ENCODE data around the gene KRTAP21-3. TPM values are rescaled to one million over a fixed set of nuclear protein-coding genes. Genes with fewer than 3 reads are reported as not detected.

Gene KRTAP21-3
- total and polyA plus RNA-seq, 2 experiments from 2014 or later = not detected

DNA sequence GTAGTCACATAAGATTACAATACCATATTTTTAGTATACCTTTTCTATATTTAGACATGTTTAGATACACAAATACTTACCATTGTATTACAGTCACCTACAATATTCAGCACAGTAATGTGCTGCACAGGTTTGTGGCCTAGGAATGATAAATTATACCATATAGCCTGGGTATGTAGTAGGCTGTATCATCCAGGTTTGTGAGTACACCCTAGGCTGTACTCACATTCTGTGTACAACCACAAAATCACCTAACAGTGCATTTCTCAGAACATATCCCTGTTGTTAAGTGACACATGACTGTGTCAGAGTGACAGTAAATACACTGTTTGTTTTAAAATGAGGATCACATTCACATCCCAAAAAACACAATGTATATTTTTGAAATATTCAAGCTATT lies 11.2 kb downstream of the KRTAP21-3 start (continued):
- TF ChIP-seq, protein P1, sequence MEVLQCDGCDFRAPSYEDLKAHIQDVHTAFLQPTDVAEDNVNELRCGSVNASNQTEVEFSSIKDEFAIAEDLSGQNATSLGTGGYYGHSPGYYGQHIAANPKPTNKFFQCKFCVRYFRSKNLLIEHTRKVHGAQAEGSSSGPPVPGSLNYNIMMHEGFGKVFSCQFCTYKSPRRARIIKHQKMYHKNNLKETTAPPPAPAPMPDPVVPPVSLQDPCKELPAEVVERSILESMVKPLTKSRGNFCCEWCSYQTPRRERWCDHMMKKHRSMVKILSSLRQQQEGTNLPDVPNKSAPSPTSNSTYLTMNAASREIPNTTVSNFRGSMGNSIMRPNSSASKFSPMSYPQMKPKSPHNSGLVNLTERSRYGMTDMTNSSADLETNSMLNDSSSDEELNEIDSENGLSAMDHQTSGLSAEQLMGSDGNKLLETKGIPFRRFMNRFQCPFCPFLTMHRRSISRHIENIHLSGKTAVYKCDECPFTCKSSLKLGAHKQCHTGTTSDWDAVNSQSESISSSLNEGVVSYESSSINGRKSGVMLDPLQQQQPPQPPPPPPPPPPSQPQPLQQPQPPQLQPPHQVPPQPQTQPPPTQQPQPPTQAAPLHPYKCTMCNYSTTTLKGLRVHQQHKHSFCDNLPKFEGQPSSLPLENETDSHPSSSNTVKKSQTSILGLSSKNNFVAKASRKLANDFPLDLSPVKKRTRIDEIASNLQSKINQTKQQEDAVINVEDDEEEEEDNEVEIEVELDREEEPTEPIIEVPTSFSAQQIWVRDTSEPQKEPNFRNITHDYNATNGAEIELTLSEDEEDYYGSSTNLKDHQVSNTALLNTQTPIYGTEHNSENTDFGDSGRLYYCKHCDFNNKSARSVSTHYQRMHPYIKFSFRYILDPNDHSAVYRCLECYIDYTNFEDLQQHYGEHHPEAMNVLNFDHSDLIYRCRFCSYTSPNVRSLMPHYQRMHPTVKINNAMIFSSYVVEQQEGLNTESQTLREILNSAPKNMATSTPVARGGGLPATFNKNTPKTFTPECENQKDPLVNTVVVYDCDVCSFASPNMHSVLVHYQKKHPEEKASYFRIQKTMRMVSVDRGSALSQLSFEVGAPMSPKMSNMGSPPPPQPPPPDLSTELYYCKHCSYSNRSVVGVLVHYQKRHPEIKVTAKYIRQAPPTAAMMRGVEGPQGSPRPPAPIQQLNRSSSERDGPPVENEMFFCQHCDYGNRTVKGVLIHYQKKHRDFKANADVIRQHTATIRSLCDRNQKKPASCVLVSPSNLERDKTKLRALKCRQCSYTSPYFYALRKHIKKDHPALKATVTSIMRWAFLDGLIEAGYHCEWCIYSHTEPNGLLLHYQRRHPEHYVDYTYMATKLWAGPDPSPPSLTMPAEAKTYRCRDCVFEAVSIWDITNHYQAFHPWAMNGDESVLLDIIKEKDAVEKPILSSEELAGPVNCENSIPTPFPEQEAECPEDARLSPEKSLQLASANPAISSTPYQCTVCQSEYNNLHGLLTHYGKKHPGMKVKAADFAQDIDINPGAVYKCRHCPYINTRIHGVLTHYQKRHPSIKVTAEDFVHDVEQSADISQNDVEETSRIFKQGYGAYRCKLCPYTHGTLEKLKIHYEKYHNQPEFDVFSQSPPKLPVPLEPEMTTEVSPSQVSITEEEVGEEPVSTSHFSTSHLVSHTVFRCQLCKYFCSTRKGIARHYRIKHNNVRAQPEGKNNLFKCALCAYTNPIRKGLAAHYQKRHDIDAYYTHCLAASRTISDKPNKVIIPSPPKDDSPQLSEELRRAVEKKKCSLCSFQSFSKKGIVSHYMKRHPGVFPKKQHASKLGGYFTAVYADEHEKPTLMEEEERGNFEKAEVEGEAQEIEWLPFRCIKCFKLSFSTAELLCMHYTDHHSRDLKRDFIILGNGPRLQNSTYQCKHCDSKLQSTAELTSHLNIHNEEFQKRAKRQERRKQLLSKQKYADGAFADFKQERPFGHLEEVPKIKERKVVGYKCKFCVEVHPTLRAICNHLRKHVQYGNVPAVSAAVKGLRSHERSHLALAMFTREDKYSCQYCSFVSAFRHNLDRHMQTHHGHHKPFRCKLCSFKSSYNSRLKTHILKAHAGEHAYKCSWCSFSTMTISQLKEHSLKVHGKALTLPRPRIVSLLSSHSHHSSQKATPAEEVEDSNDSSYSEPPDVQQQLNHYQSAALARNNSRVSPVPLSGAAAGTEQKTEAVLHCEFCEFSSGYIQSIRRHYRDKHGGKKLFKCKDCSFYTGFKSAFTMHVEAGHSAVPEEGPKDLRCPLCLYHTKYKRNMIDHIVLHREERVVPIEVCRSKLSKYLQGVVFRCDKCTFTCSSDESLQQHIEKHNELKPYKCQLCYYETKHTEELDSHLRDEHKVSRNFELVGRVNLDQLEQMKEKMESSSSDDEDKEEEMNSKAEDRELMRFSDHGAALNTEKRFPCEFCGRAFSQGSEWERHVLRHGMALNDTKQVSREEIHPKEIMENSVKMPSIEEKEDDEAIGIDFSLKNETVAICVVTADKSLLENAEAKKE (CRISPR knock-in tag; IDR thresholded peaks at IDR 0.05) = no peak
- TF ChIP-seq EZH2phosphoT487 (IDR thresholded peaks at IDR 0.05; ENCODE audit: unreplicated experiment) = no peak
- TF ChIP-seq, protein P2, sequence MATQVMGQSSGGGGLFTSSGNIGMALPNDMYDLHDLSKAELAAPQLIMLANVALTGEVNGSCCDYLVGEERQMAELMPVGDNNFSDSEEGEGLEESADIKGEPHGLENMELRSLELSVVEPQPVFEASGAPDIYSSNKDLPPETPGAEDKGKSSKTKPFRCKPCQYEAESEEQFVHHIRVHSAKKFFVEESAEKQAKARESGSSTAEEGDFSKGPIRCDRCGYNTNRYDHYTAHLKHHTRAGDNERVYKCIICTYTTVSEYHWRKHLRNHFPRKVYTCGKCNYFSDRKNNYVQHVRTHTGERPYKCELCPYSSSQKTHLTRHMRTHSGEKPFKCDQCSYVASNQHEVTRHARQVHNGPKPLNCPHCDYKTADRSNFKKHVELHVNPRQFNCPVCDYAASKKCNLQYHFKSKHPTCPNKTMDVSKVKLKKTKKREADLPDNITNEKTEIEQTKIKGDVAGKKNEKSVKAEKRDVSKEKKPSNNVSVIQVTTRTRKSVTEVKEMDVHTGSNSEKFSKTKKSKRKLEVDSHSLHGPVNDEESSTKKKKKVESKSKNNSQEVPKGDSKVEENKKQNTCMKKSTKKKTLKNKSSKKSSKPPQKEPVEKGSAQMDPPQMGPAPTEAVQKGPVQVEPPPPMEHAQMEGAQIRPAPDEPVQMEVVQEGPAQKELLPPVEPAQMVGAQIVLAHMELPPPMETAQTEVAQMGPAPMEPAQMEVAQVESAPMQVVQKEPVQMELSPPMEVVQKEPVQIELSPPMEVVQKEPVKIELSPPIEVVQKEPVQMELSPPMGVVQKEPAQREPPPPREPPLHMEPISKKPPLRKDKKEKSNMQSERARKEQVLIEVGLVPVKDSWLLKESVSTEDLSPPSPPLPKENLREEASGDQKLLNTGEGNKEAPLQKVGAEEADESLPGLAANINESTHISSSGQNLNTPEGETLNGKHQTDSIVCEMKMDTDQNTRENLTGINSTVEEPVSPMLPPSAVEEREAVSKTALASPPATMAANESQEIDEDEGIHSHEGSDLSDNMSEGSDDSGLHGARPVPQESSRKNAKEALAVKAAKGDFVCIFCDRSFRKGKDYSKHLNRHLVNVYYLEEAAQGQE (IDR thresholded peaks at IDR 0.05; ENCODE audit: unreplicated experiment) = no peak

DNA sequence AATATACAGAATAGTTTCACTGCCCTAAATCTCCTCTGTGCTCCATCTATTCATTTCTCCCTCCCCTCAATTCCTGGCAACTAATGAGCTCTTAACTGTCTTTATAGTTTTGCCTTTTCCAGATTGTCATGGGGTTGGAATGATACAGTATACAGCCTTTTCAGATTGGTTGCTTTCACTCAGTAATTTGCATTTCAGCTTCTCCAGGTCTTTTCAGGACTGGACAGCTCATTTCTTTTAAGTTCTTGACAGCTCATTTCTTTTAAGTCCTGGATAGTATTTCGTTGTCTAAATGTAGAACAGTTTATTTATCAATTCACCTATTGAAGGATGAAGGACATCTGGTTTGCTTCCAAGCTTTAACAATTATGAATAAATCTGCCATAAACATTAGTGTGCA lies 22.6 kb downstream of the KRTAP21-3 start:
- Histone ChIP-seq H3K27ac (ENCODE audit: low read depth) (no peak overlapping the region), H2AFZ (no peak overlapping the region), H3K79me2 (replicated peaks; ENCODE audit: insufficient read depth) (no peaks in the 10 kb centered on the region), H3K9me2 (ENCODE audit: insufficient read depth) (no peaks in the 10 kb centered on the region), H3K27me3 (ENCODE audit: insufficient read depth) (no peaks in the 10 kb centered on the region), H3K36me3 (ENCODE audit: insufficient read depth) (no peaks in the 10 kb centered on the region), H3K4me3 (no peak overlapping the region), H4K20me1 (replicated peaks; ENCODE audit: insufficient read depth) (no peaks in the 10 kb centered on the region), H3K4me2 (no peak overlapping the region), H3F3A (replicated peaks; ENCODE audit: low read depth) (no peaks in the 10 kb centered on the region), H3K4me1 (ENCODE audit: insufficient read depth) (peaks cover 3% of the 10 kb centered on the region; the same call in 1 of the 2 replicates)
- Mint-ChIP-seq H3K27me3 (ENCODE audit: insufficient read depth, low read depth, poor library complexity) (peaks cover 2% of the 10 kb centered on the region), H3K9me3 (peaks cover 38% of the 10 kb centered on the region), H3K4me3 (no peak overlapping the region), H3K4me1 (peaks cover 5% of the 10 kb centered on the region; the same call in 2 of the 3 replicates), H3K36me3 (ENCODE audit: low read depth) (peaks cover 22% of the 10 kb centered on the region; the same call in 2 of the 3 replicates), H3K27ac (no peak overlapping the region)
- no peak for DNase-seq (ENCODE audit: low spot score)
- TF ChIP-seq ZNF114 (CRISPR knock-in tag; IDR thresholded peaks at IDR 0.05) (no peak), NANOG (IDR thresholded peaks at IDR 0.05; ENCODE audit: borderline replicate concordance) (no peak), CREB1 (CRISPR knock-in tag; IDR thresholded peaks at IDR 0.05; ENCODE audit: low read depth) (no peak)
- TF ChIP-seq, protein P3, sequence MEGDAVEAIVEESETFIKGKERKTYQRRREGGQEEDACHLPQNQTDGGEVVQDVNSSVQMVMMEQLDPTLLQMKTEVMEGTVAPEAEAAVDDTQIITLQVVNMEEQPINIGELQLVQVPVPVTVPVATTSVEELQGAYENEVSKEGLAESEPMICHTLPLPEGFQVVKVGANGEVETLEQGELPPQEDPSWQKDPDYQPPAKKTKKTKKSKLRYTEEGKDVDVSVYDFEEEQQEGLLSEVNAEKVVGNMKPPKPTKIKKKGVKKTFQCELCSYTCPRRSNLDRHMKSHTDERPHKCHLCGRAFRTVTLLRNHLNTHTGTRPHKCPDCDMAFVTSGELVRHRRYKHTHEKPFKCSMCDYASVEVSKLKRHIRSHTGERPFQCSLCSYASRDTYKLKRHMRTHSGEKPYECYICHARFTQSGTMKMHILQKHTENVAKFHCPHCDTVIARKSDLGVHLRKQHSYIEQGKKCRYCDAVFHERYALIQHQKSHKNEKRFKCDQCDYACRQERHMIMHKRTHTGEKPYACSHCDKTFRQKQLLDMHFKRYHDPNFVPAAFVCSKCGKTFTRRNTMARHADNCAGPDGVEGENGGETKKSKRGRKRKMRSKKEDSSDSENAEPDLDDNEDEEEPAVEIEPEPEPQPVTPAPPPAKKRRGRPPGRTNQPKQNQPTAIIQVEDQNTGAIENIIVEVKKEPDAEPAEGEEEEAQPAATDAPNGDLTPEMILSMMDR (conservative IDR thresholded peaks at IDR 0.05; ENCODE audit: low read depth in 2 of 2) = no peak
- ATAC-seq = no peak
